GM21529 (cell line): ENCODE data around the gene RCSD1.
"Not testable (repeated sequence)": the region's sequence is repeated elsewhere in the genome, so short reads cannot be mapped to it uniquely, and the experiment has no call there.

Experiments used
- ATAC-seq: cut with Tn5 transposase; IDR thresholded peaks from one replicate; pipeline ENCODE4 v1.9.1; 2021; ENCODE audit not compliant: unreplicated experiment

RCSD1 gene

GRCh38 chr1:167734841-167735240, 104.8 kb downstream of the RCSD1 start:
- no peak for ATAC-seq

GRCh38 chr1:167737169-167737568, 107.1 kb downstream of the RCSD1 start:
- ATAC-seq, result no peak

- ATAC-seq, result no peak
Measured at GRCh38 chr1:167738158-167738557, 108.1 kb downstream of the RCSD1 start.

- ATAC-seq, result no peak
Measured at GRCh38 chr1:167739752-167740151, 109.7 kb downstream of the RCSD1 start.

GRCh38 chr1:167741103-167741502, 111.1 kb downstream of the RCSD1 start:
- not testable (repeated sequence) for ATAC-seq

- not testable (repeated sequence) for ATAC-seq
Measured at GRCh38 chr1:167742392-167743057, 112.5 kb downstream of the RCSD1 start.

GRCh38 chr1:167744901-167745300, 114.9 kb downstream of the RCSD1 start:
- no peak for ATAC-seq

- ATAC-seq, result no peak
Measured at GRCh38 chr1:167746013-167746672, 116.1 kb downstream of the RCSD1 start.

- no peak for ATAC-seq
Measured at GRCh38 chr1:167746988-167747655, 117.1 kb downstream of the RCSD1 start.

- no peak for ATAC-seq
Measured at GRCh38 chr1:167747988-167748387, 118.0 kb downstream of the RCSD1 start.

- ATAC-seq, result no peak
Measured at GRCh38 chr1:167748906-167749305, 118.9 kb downstream of the RCSD1 start.

GRCh38 chr1:167749741-167750140, 119.7 kb downstream of the RCSD1 start:
- ATAC-seq, result no peak

- no peak for ATAC-seq
Measured at GRCh38 chr1:167750641-167751040, 120.6 kb downstream of the RCSD1 start.

- no peak for ATAC-seq
Measured at GRCh38 chr1:167751676-167752075, 121.6 kb downstream of the RCSD1 start.

- ATAC-seq, result peak; percentile 39
Measured at GRCh38 chr1:167752219-167752985, 122.4 kb downstream of the RCSD1 start.

GRCh38 chr1:167755654-167756053, 125.6 kb downstream of the RCSD1 start:
- ATAC-seq, result no peak
